Activated B cell treated with CpG ODN at 0.5 μM for 24 hours (primary cell): ENCODE results near the gene MCF2L2. TPM values are rescaled to one million over a fixed set of nuclear protein-coding genes. Genes with fewer than 3 reads are reported as not detected.

Experiments used
- ATAC-seq: fragments of 200-7000 bp; cut with Tn5 transposase; one replicate; pipeline ENCODE4 v1.10.0; 2021; ENCODE audit warnings: low read depth, mild to moderate bottlenecking, moderate library complexity
- CTCF ChIA-PET: fragments of 350-600 bp; sonication (Branson Sonifier 250); formaldehyde crosslinking; loops from one replicate; lab custom pipeline; 2021; ENCODE audit warnings: antibody characterized with exemption; lab: Charles Lee
- POLR2A ChIA-PET: fragments of 350-600 bp; sonication (Branson Sonifier 250); formaldehyde crosslinking; loops from one replicate; lab custom pipeline; 2021; ENCODE audit warnings: antibody characterized with exemption; lab: Charles Lee
- DNase-seq: peaks from one replicate; pipeline ENCODE4 v3.0.0; 2022
- H3K27ac Mint-ChIP-seq: one replicate; pipeline ENCODE4 v1.8.0; 2020; ENCODE audit warnings: mixed read lengths
- H3K27me3 Mint-ChIP-seq: one replicate; pipeline ENCODE4 v1.8.0; 2021; ENCODE audit warnings: mixed read lengths
- H3K36me3 Mint-ChIP-seq: one replicate; pipeline ENCODE4 v1.8.0; 2021; ENCODE audit warnings: low read depth, mixed read lengths
- H3K4me1 Mint-ChIP-seq: one replicate; pipeline ENCODE4 v1.8.0; 2021; ENCODE audit warnings: mixed read lengths
- H3K4me3 Mint-ChIP-seq: one replicate; pipeline ENCODE4 v1.8.0; 2020; ENCODE audit warnings: mild to moderate bottlenecking, mixed read lengths
- H3K9me3 Mint-ChIP-seq: one replicate; pipeline ENCODE4 v1.8.0; 2020; ENCODE audit warnings: mixed read lengths
- intact Hi-C: fragments of 100-400 bp; cut with micrococcal nuclease; formaldehyde crosslinking; loops from one replicate; pipeline ENCODE4 v1.15.1; 2024
- total RNA-seq: library from RNA; stranded (reverse); gene quantifications from 2 replicates; pipeline ENCODE4 v1.2.3, GENCODE V29; 2022
- TF ChIP-seq, protein P1 (sequence below): fragments of 200-600 bp; IDR thresholded peaks from one replicate; pipeline ENCODE4 v1.8.0; 2022; ENCODE audit warnings: antibody characterized with exemption, mild to moderate bottlenecking

Gene MCF2L2
- total RNA-seq, 1 donor from 2014 or later: 2.4 TPM

- H3K9me3 Mint-ChIP-seq: no peaks in the 10 kb centered on the region
- DNase-seq (no peak), ATAC-seq (no peak)
- no peak overlapping the region for H3K27ac Mint-ChIP-seq
- intact Hi-C loops: no loop called here
- POLR2A ChIA-PET: no interaction called here
- H3K36me3 Mint-ChIP-seq: no peaks in the 10 kb centered on the region
- no peaks in the 10 kb centered on the region for H3K4me1 Mint-ChIP-seq
- no peaks in the 10 kb centered on the region for H3K27me3 Mint-ChIP-seq
- H3K4me3 Mint-ChIP-seq: no peak overlapping the region
- CTCF ChIA-PET: no interaction called here
- TF ChIP-seq, protein P1, sequence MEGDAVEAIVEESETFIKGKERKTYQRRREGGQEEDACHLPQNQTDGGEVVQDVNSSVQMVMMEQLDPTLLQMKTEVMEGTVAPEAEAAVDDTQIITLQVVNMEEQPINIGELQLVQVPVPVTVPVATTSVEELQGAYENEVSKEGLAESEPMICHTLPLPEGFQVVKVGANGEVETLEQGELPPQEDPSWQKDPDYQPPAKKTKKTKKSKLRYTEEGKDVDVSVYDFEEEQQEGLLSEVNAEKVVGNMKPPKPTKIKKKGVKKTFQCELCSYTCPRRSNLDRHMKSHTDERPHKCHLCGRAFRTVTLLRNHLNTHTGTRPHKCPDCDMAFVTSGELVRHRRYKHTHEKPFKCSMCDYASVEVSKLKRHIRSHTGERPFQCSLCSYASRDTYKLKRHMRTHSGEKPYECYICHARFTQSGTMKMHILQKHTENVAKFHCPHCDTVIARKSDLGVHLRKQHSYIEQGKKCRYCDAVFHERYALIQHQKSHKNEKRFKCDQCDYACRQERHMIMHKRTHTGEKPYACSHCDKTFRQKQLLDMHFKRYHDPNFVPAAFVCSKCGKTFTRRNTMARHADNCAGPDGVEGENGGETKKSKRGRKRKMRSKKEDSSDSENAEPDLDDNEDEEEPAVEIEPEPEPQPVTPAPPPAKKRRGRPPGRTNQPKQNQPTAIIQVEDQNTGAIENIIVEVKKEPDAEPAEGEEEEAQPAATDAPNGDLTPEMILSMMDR: no peak
Observed at GRCh38 chr3:183319371-183319770, 109.0 kb downstream of the MCF2L2 start.

GRCh38 chr3:183318877-183319276, 109.5 kb downstream of the MCF2L2 start:
- intact Hi-C loops: no loop called here
- ATAC-seq (no peak), DNase-seq (no peak)
- Mint-ChIP-seq H3K27me3 (no peaks in the 10 kb centered on the region), H3K4me3 (no peak overlapping the region), H3K27ac (no peak overlapping the region), H3K9me3 (no peaks in the 10 kb centered on the region), H3K4me1 (no peaks in the 10 kb centered on the region), H3K36me3 (no peaks in the 10 kb centered on the region)
- POLR2A ChIA-PET: no interaction called here
- CTCF ChIA-PET: no interaction called here
- TF ChIP-seq, protein P1: no peak

DNA sequence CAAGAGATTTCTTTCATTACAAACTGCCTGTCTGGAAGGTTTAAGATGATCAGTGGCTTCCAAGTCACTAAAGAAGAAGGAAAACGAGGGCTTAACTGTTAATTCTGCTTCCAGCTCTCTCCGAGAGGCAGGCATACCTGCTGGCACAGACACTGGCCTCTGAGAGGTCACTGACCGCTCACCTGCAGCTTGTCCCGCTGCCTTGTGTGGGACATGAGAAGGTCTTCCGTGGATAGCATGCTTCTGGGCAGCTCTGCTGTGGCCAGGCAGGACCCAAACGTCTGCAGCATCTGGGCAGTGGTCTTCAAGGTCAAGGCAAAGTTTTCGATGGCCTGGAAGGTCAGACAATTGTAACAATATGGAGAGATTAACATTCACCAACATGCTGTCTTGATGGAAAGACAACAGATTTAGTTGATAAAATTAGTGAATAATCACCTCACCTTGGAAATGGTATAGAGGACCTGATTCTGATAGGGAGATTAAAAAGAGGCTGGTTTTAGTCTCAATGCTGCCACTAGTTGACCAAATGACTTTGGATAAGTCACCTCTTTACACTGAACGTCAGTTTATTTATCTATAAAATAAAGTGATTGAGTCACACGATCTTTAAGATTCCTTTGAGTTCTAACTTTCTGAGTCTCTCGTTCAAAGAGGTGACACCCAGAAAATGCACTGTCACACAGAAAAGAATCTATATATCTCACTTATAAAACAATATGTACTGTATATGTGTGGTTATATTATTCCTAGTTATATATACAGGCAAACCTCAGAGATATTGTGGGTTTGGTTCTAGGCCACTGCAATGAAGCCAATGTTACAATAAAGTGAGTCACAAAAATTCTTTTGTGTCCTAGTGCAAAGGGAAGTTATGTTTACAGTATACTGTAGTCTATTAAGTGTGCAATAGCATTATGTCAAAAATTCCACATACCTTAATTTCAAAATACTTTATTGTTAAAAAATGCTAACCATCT, 110.2 kb downstream of the MCF2L2 start:
- no peak for ATAC-seq
- no peak for DNase-seq
- intact Hi-C loops: no loop called here
- no peak overlapping the region for H3K4me3 Mint-ChIP-seq
- no peaks in the 10 kb centered on the region for H3K36me3 Mint-ChIP-seq
- no peak overlapping the region for H3K27ac Mint-ChIP-seq
- no peaks in the 10 kb centered on the region for H3K4me1 Mint-ChIP-seq
- TF ChIP-seq, protein P1: no peak
- no peaks in the 10 kb centered on the region for H3K9me3 Mint-ChIP-seq
- H3K27me3 Mint-ChIP-seq: no peaks in the 10 kb centered on the region
- ChIA-PET POLR2A (no interaction called here), CTCF (no interaction called here)

DNA sequence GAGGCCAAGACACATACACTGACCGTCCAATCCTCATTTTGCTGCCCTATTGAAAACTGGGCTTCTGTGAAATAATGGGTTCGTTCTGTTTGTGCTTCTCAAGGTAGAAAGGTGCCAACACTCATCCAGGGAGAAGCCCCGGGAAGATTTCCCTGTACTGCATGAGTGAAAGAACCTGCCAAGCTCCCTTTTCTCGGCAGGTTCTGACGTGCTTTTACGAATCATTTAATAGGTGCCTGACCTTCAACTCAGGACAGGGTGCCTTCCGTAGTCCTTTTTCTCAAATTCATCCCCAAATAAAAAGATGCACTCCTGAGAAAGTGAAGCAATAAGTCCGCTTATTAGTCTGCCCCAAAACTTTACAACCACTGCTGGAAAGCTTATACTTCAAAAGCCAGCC, 111.1 kb downstream of the MCF2L2 start:
- no peak for ATAC-seq

GRCh38 chr3:183315739-183316138, 112.7 kb downstream of the MCF2L2 start:
- no peak for DNase-seq
- TF ChIP-seq, protein P1: no peak
- no peak overlapping the region for H3K4me3 Mint-ChIP-seq
- ChIA-PET CTCF (no interaction called here), POLR2A (no interaction called here)
- no peaks in the 10 kb centered on the region for H3K9me3 Mint-ChIP-seq
- no peaks in the 10 kb centered on the region for H3K36me3 Mint-ChIP-seq
- H3K27ac Mint-ChIP-seq: no peak overlapping the region
- no peak for ATAC-seq
- H3K4me1 Mint-ChIP-seq: no peaks in the 10 kb centered on the region
- no peaks in the 10 kb centered on the region for H3K27me3 Mint-ChIP-seq
- intact Hi-C loops: no loop called here

More for the DNA sequence above, 111.1 kb downstream of the MCF2L2 start:
- intact Hi-C loops: no loop called here
- Mint-ChIP-seq H3K27ac (no peak overlapping the region), H3K4me1 (no peaks in the 10 kb centered on the region), H3K36me3 (no peaks in the 10 kb centered on the region), H3K9me3 (no peaks in the 10 kb centered on the region), H3K4me3 (no peak overlapping the region), H3K27me3 (no peaks in the 10 kb centered on the region)
- POLR2A ChIA-PET: no interaction called here
- no peak for DNase-seq
- CTCF ChIA-PET: no interaction called here
- TF ChIP-seq, protein P1: no peak
